Stimulated activated CD4-positive, alpha-beta T cell treated with anti-CD3 and anti-CD28 coated beads, Interleukin-4, amount 100 ng/mL, for 48 hours (primary cell): Measurements from ENCODE around the gene TDRD1.

Experiments used
- DNase-seq, 2 donors: peaks; one replicate each; pipeline ENCODE4 v3.0.0-alpha.2; 2020; ENCODE audit warnings: low read depth in 2 of 2

TDRD1 gene

GRCh38 chr10:114233482-114233881, 54.3 kb downstream of the TDRD1 start:
- DNase-seq, result no peak

DNA sequence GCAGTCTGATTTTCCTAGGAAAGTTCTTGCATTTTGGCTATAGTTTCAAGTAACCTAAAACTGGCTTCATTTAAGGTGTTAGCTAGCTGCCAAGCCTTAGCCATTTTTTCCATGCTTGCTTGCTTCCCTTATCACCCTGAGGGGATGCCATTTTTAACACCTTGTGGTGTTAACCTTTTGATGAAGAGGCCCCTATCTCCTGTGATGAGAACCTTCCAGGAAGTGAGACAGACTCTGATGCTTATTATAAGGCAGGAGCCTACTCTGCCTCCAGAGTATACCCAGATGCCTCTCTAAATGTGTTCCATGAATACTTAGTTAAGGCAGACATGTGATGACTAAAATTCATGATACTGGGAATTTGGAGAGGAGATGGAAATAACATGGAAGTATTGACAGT, 55.0 kb downstream of the TDRD1 start:
- DNase-seq, result no peak

DNA sequence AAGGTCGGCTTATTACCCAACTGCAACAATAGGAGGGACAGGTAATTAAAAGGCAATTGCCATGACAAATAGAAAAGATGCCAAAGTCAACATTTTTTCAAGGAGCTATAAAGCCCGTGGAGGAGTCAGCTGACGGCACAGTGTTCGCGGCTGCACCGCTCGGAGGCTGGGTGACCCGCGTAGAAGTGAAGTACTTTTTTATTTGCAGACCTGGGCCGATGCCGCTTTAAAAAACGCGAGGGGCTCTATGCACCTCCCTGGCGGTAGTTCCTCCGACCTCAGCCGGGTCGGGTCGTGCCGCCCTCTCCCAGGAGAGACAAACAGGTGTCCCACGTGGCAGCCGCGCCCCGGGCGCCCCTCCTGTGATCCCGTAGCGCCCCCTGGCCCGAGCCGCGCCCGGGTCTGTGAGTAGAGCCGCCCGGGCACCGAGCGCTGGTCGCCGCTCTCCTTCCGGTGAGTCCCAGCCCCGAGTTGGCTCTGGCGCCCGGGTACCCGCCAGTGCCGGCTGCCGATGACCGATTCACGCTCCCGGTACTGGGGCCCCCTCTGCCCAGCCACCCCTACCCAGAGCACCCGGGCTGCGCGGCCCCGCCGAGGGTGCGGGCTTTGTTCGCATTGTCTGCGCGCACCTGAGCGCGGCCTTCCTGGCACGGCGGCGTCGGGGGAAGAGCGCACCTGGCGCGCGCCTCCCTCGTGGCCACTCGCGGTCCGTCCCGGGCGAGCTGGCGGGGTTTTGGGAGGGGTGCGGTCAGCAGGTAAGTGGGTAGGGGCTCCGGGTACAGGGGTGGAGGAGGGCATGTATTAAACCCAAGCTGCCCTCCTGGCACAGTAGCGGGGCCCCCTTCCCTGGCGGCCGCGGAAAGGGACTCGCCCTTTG, 60.2 kb downstream of the TDRD1 start, which contains the start of gene VWA2:
VWA2 (plus strand) TSS at position 138 of the 877 bp plus-strand sequence. CDS start 9,460 bp downstream, outside the sequence.
- DNase-seq, result peak; percentile 15 to 16

- no peak for DNase-seq
Observed at GRCh38 chr10:114239994-114240345, 60.8 kb downstream of the TDRD1 start.

DNA sequence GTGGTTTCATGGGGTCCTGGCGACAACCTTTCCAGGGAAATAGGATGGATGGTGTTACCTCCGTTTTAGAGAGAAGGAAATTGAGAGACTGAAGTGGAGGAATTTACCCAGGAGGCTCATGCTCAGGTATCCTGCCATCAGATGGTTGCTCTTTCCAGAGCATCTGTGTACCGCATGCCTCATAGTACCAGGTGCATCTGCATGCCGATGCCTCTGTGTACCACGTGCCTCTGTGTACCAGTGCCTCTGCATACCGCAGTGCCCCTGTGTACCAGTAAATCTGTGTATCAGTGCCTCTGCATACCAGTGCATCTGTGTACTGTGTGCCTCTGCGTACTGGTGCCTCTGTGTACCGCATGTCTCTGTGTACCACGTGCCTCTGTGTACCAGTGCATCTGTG, 63.1 kb downstream of the TDRD1 start:
- DNase-seq, result no peak

- no peak for DNase-seq
Observed at GRCh38 chr10:114243661-114244060, 64.5 kb downstream of the TDRD1 start.

DNA sequence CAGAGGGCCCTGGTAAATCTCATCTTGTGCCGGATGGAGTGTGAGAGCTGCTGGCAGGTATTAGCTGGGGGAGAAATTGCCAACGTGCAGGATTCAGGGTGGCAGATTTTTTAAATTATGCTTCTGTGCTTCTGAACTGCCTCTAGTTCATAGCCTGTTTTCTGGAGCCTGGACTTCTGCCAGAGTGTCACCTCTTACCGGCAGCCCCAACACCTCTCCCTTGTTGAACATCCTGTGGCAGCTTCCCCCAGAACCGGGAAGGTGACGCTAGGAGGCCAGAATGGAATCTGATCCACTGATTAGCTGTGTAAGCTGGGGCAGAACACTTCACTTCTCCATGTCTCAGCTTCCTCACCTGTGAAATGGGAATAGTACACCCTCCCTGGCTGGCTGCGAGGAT, 65.0 kb downstream of the TDRD1 start:
- no peak for DNase-seq

DNA sequence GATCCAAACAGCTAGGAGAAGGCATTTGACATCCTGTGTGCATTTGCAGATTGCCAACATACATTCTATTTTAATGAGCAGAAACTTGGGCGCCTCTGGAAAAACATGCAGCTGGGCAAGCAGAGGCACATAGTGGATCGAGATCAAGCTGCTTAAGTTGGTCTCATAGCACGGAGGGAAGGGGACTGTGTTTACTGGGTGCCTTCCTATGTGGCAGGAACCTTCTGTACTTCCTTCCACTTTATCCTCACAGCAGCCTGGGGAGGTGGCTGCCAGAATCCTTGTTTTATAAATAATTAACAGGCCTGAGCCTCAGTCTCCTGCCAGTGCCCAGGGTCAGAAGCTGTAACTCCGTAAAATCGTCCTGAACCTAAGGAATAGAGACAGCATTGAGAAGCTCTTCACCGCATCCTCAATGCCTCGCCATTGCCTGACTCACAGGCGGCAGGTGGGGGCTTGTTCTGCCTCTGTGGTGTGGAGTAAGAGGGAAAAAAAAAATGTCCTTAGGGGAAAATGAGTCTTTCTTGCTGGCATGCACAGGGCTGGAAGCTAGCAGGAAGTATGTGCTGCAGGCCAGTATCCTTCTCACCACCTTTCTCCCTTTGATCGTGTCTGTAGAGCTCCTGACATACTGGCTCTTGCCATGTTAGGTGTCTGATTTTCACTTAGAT, 66.1 kb downstream of the TDRD1 start:
- DNase-seq, result no peak

GRCh38 chr10:114246679-114247305, 67.6 kb downstream of the TDRD1 start:
- no peak for DNase-seq

- DNase-seq, result no peak
Observed at GRCh38 chr10:114250236-114250635, 71.1 kb downstream of the TDRD1 start.

- DNase-seq, result no peak
Observed at GRCh38 chr10:114250716-114251115, 71.6 kb downstream of the TDRD1 start.

DNA sequence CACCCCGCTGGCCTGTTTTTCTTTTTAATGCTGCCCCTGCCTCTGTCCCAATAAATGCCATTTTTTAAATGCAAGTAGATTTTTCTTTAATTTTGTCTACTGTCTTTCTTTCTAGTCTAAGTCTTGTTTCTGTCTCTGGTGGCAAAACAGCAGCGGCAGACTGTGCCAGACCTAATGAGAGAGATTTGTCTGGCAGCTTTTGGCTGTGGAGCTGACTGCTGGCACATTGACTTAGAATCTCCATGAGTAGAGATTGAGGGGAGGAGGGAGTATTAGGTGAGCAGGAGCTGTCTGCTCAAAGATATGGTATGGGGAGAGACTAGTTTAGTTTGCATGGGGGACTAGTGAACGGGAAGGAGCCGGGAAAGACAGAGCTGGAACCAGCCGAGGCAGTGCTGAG, 72.9 kb downstream of the TDRD1 start:
- no peak for DNase-seq

- no peak for DNase-seq
Observed at GRCh38 chr10:114252883-114253282, 73.7 kb downstream of the TDRD1 start.

- no peak for DNase-seq
Observed at GRCh38 chr10:114255227-114255626, 76.1 kb downstream of the TDRD1 start.

GRCh38 chr10:114256008-114256765, 77.0 kb downstream of the TDRD1 start:
- DNase-seq, result no peak

GRCh38 chr10:114256822-114257221, 77.7 kb downstream of the TDRD1 start:
- no peak for DNase-seq

DNA sequence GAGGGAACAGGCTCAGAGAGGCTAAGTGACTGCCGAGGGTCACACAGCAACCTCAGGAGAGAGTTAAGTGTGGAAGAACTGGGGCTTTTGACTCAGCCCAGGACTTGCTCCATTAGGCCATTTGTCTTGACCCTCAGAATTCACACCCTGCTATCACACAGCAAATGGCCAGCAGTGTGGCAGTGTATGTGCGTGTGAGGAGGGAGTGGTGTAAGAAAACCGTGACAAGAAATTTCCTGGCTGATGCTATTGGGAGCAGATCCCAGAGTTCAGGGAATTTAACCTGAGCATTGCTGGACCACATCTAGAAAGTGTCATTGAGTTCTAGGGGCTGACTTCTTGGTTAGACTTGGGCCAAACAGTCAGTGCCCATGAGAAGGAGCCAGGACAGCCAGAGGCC, 78.3 kb downstream of the TDRD1 start:
- no peak for DNase-seq

DNA sequence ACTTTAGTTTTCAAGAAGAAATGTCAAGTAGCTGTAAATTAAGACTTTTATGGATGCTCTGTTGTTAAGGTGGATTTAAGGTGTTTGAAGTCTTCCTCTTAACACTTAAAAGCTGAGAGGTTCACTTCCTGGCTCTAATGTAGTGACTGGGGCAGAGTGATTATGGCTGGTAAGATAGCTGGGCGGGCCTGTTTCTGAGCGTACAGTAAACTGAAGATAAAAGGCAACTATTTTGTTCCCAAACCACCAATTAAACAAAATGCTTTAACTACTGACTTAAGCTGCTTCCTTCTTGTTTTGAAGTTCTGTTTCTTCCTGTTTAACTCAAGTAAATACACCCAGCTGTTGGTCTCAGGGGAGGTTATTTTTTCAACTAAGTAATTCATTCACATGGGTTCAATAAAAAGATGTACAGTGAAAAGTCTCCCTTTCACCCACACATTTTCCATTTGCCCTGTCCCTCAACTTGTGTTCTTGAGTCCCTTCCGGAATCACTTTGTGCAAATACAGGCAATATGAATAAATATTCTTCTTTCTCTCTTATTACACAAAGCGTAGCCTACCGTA, 79.2 kb downstream of the TDRD1 start:
- no peak for DNase-seq

DNA sequence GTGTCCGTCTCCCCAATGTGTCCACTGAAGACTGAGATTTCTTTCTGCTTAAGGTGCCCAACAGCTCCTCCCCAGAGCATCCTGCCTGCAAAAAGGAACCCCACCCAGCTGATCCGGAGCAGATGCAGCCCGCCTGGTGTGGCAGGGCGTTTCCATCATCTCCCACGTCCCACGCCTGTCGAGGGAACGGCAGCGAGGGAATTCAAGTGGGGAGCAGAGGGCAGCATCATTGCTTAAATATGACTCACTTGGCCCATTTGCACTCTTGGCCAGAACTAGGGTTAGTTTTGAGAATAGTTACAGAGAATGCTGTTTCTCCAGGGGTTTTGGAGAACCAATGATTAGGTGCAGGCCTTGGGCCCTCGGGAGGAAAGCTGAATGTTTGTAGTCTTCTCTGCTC, 80.7 kb downstream of the TDRD1 start:
- DNase-seq, result no peak

DNA sequence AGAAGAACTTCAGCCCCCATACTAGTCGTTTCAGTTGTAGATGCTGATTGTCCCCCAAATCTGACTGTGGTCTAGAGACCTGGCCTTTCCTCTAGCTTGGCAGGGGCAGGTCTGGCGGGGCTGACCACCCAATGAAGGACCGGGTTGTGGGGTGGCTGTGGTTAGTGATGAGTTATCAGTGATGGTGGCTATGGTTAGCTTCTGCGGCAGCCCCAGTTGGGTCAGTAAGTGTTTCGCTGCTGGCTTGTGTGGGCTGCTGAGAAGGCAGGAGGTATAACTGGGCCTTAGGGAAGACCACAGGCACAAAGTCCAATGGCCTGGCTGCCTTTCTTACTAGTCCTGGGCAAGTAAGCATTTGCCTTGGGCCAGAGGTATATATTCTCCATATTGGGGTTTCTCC, 81.2 kb downstream of the TDRD1 start:
- DNase-seq, result no peak

DNA sequence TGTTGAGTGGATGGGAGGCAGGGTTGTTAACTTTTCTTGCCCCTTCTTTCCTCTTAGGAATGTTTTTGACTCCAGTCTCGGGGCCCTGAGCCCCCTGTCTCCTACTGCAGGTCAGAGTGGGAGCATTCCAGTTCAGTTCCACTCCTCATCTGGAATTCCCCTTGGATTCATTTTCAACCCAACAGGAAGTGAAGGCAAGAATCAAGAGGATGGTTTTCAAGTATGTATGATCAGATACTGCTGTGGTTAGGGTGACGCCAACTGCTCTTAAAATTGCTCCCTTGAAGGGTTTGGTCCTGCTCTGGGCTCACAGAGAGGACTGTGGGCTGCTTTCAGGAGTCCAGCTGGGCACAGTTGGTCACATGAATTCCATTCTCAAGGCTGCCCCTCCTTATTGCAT, 81.9 kb downstream of the TDRD1 start:
- no peak for DNase-seq

DNA sequence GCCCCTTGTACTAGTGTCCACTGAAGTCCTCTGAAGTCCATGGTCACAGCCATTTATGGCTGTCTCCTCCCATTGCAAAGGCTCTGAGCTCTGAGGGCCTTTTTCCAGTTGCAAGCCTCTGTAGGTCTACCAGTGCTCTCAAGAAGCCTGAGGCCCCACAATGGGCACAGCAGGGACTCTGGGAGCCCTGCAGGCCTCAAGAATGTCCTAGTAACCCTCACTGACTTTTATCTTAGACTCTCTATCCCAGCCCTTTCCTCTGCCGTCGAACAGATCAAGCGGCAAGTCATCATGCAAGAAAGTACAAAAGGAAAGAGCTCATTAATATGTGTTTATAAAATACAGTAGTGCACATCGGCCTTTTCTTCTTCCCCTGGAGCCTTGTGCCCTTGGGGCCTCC, 83.3 kb downstream of the TDRD1 start:
- no peak for DNase-seq
